Measurements from ENCODE around the gene PLCL1.

The PLCL1 gene

GRCh38 chr2:197804049-197804757 is at the start of gene PLCL1:
Gene PLCL1, plus strand, starts transcription at chr2:197804593.
- DNase-seq: peak; percentile 93

GRCh38 chr2:197759013-197759412 is 45.4 kb upstream of the PLCL1 start:
- no peak for DNase-seq

- DNase-seq: no peak
Observed at GRCh38 chr2:197759625-197760292, 44.6 kb upstream of the PLCL1 start.

- DNase-seq: no peak
Observed at GRCh38 chr2:197760293-197760657, 44.1 kb upstream of the PLCL1 start.

- peak; percentile 25 for DNase-seq
Observed at GRCh38 chr2:197777823-197778407, 26.5 kb upstream of the PLCL1 start.

- no peak for DNase-seq
Observed at GRCh38 chr2:197779261-197779660, 25.1 kb upstream of the PLCL1 start.

GRCh38 chr2:197782126-197782525 is 22.3 kb upstream of the PLCL1 start:
- DNase-seq: no peak

GRCh38 chr2:197784956-197785941 is 19.1 kb upstream of the PLCL1 start, which contains the start of gene BOLL:
Gene BOLL, minus strand, starts transcription at chr2:197785319. Its CDS starts 3,469 bp downstream, at chr2:197781850.
- no peak for DNase-seq

GRCh38 chr2:197786010-197786877 is 18.1 kb upstream of the PLCL1 start:
- DNase-seq: peak; percentile 82

GRCh38 chr2:197793456-197793855 is 10.9 kb upstream of the PLCL1 start:
- DNase-seq: no peak

- DNase-seq: no peak
Observed at GRCh38 chr2:197795277-197795676, 9.1 kb upstream of the PLCL1 start.

- no peak for DNase-seq
Observed at GRCh38 chr2:197798187-197798586, 6.2 kb upstream of the PLCL1 start.

GRCh38 chr2:197799068-197799467 is 5.3 kb upstream of the PLCL1 start:
- no peak for DNase-seq

- DNase-seq: no peak
Observed at GRCh38 chr2:197800091-197800490, 4.3 kb upstream of the PLCL1 start.

GRCh38 chr2:197801033-197801432 is 3.4 kb upstream of the PLCL1 start:
- no peak for DNase-seq

- DNase-seq: peak; percentile 26
Observed at GRCh38 chr2:197803033-197803444, 1.4 kb upstream of the PLCL1 start.

- DNase-seq: peak; percentile 60
Observed at GRCh38 chr2:197804758-197805714, 643 bp downstream of the PLCL1 start.

- DNase-seq: no peak
Observed at GRCh38 chr2:197805715-197806633, 1.6 kb downstream of the PLCL1 start.

- DNase-seq: no peak
Observed at GRCh38 chr2:197809064-197809463, 4.7 kb downstream of the PLCL1 start.

Data from stimulated activated CD4-positive, alpha-beta T cell treated with anti-CD3 and anti-CD28 coated beads, Interleukin-15, amount 100 ng/mL, for 24 hours (primary cell).